ENCODE measurements around the gene SPTBN2.

SPTBN2 gene

GRCh38 chr11:66639066-66639813 is 89.8 kb downstream of the SPTBN2 start:
- peaks cover 20% of the 10 kb centered on the region for H3K36me3 ChIP-seq (ENCODE audit: control insufficient read depth, insufficient read depth, low read length)
- no CpG with 5 or more reads among the region's 27 CpGs for WGBS (ENCODE audit: insufficient coverage, insufficient read length)
- peaks cover 2% of the 10 kb centered on the region for H3K4me1 ChIP-seq (ENCODE audit: control insufficient read depth, insufficient read depth, low read length)
- H3K27me3 ChIP-seq (ENCODE audit: control insufficient read depth, insufficient read depth, low read length) = no peaks in the 10 kb centered on the region
- no peak overlapping the region for H3K27ac ChIP-seq (ENCODE audit: low read length)
- no peak for DNase-seq (ENCODE audit: low read depth, low spot score)
- H3K9me3 ChIP-seq (ENCODE audit: control insufficient read depth, insufficient read depth, low read length) = no peaks in the 10 kb centered on the region
- peak overlapping the region; percentile 67; the same call in 1 of the 2 replicates for H3K4me3 ChIP-seq (ENCODE audit: low read length)

- peaks cover 13% of the 10 kb centered on the region for H3K36me3 ChIP-seq (ENCODE audit: control insufficient read depth, insufficient read depth, low read length)
- DNase-seq (ENCODE audit: low read depth, low spot score) = peak; percentile 100
- no CpG with 5 or more reads among the region's 63 CpGs for WGBS (ENCODE audit: insufficient coverage, insufficient read length)
Measured at GRCh38 chr11:66638177-66639065, 90.6 kb downstream of the SPTBN2 start, which contains the start of gene RBM4. Gene RBM4, plus strand, starts transcription at chr11:66638703. Its CDS starts 1,009 bp downstream, at chr11:66639712.

DNA sequence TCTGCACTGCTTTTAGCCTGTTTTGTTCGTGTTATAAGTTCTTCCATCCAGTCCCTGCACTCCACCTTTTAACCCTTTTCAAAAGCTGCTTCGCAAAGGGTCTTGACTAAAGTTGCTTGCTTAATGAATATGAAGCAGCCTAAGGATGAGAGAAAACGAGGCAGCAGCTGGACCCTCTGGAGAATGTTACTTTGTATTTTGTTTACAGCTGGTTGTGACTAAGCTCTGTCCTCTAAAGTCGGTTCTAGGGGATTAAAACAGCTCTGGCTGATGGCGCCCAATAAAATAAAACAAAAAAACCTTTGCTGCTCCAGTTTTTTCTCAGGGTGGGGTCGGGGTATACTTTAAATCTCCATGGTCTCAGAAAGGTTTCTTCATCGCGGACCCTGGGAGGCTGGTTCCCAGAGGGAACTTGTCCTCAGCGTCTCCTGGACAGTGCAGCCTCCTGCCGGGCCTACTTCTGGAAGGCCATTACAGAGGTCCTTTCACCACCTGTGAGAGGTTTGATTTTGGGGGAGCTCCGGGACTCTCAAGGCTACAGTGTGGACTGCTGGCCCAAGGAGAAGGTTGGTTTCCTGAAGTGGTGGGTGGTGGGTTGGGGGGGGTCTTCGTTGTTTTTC is 91.3 kb downstream of the SPTBN2 start:
- peaks cover 12% of the 10 kb centered on the region for H3K36me3 ChIP-seq (ENCODE audit: control insufficient read depth, insufficient read depth, low read length)
- no peaks in the 10 kb centered on the region for H3K9me3 ChIP-seq (ENCODE audit: control insufficient read depth, insufficient read depth, low read length)
- H3K27me3 ChIP-seq (ENCODE audit: control insufficient read depth, insufficient read depth, low read length) = no peaks in the 10 kb centered on the region
- H3K27ac ChIP-seq (ENCODE audit: low read length) = no peak overlapping the region
- peaks cover 2% of the 10 kb centered on the region; the same call in 1 of the 2 replicates for H3K4me1 ChIP-seq (ENCODE audit: control insufficient read depth, insufficient read depth, low read length)
- H3K4me3 ChIP-seq (ENCODE audit: low read length) = peak overlapping the region; percentile 35; the same call in 1 of the 2 replicates
- WGBS (ENCODE audit: insufficient coverage, insufficient read length) = no CpG with 5 or more reads among the region's 12 CpGs
- DNase-seq (ENCODE audit: low read depth, low spot score) = no peak

More at GRCh38 chr11:66638177-66639065, 90.6 kb downstream of the SPTBN2 start, which contains the start of gene RBM4:
- H3K4me1 ChIP-seq (ENCODE audit: control insufficient read depth, insufficient read depth, low read length) = peaks cover 2% of the 10 kb centered on the region; the same call in 1 of the 2 replicates
- H3K4me3 ChIP-seq (ENCODE audit: low read length) = peak within 1 kb of the TSS; percentile 67
- no peaks in the 10 kb centered on the region for H3K27me3 ChIP-seq (ENCODE audit: control insufficient read depth, insufficient read depth, low read length)
- H3K27ac ChIP-seq (ENCODE audit: low read length) = no peak within 1 kb of the TSS
- no peaks in the 10 kb centered on the region for H3K9me3 ChIP-seq (ENCODE audit: control insufficient read depth, insufficient read depth, low read length)

DNA sequence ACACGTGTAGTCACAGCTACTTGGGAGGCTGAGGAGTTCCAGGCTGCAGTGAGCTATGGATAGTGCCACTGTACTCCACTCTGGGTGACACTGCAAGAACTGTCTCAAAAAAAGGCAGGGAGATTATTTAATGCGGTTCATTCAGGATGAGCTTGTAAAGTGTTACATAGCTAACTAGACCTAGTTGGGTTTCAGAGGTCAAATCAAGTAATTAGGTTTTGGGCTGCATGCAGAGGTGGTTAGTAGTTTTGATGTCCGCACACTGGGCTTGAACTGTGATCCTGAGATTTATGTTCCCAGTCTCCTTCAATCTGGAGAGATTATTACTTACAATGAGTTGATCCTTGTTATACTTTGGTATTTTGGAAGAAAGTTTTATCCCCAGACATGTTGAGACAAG is 92.6 kb downstream of the SPTBN2 start:
- peaks cover 14% of the 10 kb centered on the region for H3K36me3 ChIP-seq (ENCODE audit: control insufficient read depth, insufficient read depth, low read length)
- no peak for DNase-seq (ENCODE audit: low read depth, low spot score)
- no peak overlapping the region for H3K27ac ChIP-seq (ENCODE audit: low read length)
- no peaks in the 10 kb centered on the region for H3K9me3 ChIP-seq (ENCODE audit: control insufficient read depth, insufficient read depth, low read length)
- no peaks in the 10 kb centered on the region for H3K27me3 ChIP-seq (ENCODE audit: control insufficient read depth, insufficient read depth, low read length)
- peaks cover 2% of the 10 kb centered on the region; the same call in 1 of the 2 replicates for H3K4me1 ChIP-seq (ENCODE audit: control insufficient read depth, insufficient read depth, low read length)
- no peak overlapping the region for H3K4me3 ChIP-seq (ENCODE audit: low read length)
- WGBS (ENCODE audit: insufficient coverage, insufficient read length) = no CpG with 5 or more reads among the region's 3 CpGs
